ENCODE results near the gene SULT2B1.

The SULT2B1 gene

DNA sequence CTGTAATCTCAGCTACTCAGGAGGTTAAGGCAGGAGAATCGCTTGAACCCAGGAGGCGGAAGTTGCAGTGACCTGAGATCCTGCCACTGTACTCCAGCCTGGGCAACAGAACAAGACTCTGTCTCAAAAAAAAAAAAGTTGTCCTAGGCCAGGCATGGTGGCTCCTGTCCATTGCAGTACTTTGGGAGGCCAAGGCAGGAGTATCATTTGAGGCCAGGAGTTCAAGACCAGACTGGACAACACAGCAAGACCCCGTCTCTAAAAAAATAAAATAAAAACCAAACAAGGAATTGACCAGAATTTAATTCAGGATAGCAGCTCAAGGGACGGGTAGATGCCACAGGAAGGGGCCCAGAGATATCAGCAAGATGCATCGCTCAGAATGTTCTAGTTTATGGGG lies 4.9 kb downstream of the SULT2B1 start:
- in situ Hi-C loops (cut with MboI; ENCODE audit: low sequenced_read_pairs, unreplicated experiment) = no loop called here
- TF ChIP-seq, protein P1, sequence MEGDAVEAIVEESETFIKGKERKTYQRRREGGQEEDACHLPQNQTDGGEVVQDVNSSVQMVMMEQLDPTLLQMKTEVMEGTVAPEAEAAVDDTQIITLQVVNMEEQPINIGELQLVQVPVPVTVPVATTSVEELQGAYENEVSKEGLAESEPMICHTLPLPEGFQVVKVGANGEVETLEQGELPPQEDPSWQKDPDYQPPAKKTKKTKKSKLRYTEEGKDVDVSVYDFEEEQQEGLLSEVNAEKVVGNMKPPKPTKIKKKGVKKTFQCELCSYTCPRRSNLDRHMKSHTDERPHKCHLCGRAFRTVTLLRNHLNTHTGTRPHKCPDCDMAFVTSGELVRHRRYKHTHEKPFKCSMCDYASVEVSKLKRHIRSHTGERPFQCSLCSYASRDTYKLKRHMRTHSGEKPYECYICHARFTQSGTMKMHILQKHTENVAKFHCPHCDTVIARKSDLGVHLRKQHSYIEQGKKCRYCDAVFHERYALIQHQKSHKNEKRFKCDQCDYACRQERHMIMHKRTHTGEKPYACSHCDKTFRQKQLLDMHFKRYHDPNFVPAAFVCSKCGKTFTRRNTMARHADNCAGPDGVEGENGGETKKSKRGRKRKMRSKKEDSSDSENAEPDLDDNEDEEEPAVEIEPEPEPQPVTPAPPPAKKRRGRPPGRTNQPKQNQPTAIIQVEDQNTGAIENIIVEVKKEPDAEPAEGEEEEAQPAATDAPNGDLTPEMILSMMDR (IDR thresholded peaks at IDR 0.05; ENCODE audit: borderline replicate concordance, control extremely low read depth, extremely low read depth, insufficient read depth, missing control alignments) = no peak
- DNase-seq (ENCODE audit: low spot score) = no peak

DNA sequence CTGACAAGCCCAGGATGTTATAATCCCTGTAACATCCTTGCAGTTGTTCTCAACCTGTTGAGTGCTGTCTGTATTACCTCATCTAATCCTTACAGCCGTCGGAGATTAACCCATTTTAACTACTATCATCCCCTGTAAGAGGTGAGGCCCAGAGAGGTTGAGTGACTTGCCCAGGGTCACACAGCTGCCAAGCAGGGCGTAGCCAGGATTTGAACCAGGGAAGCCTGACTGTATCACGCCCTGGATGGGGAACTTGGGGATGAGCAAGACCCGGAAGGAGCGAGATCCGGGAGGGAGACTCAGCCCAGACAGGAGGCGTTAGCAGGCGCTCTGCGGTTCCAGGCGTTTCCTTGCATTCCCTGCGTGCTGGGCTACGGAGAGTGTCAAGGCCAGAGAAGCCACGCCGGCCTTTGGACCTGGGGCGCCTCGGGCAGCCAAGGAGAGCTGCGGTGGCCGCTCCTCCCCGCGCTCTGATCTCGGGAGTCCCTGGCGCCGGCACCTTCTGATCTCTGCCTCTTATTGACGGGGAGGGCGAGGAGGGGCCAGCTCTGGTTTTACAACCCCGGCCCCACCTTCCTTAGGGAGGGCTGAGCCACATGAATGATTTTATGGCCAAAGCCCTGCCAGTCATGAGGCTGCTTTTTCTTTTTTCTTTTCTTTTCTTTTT lies 6.2 kb downstream of the SULT2B1 start:
- no peak for DNase-seq (ENCODE audit: low spot score)
- TF ChIP-seq, protein P1 (IDR thresholded peaks at IDR 0.05; ENCODE audit: borderline replicate concordance, control extremely low read depth, extremely low read depth, insufficient read depth, missing control alignments) = no peak
- in situ Hi-C loops (cut with MboI; ENCODE audit: low sequenced_read_pairs, unreplicated experiment) = no loop called here

- in situ Hi-C loops (cut with MboI; ENCODE audit: low sequenced_read_pairs, unreplicated experiment) = no loop called here
- TF ChIP-seq, protein P1 (IDR thresholded peaks at IDR 0.05; ENCODE audit: borderline replicate concordance, control extremely low read depth, extremely low read depth, insufficient read depth, missing control alignments) = no peak
- DNase-seq (ENCODE audit: low spot score) = no peak
Observed at GRCh38 chr19:48560095-48560530, 8.1 kb downstream of the SULT2B1 start.

- TF ChIP-seq, protein P1 (IDR thresholded peaks at IDR 0.05; ENCODE audit: borderline replicate concordance, control extremely low read depth, extremely low read depth, insufficient read depth, missing control alignments) = no peak
- in situ Hi-C loops (cut with MboI; ENCODE audit: low sequenced_read_pairs, unreplicated experiment) = no loop called here
- no peak for DNase-seq (ENCODE audit: low spot score)
Observed at GRCh38 chr19:48561412-48561811, 9.4 kb downstream of the SULT2B1 start.

GRCh38 chr19:48565090-48565489 lies 13.1 kb downstream of the SULT2B1 start:
- in situ Hi-C loops (cut with MboI; ENCODE audit: low sequenced_read_pairs, unreplicated experiment) = no loop called here
- no peak for DNase-seq (ENCODE audit: low spot score)
- TF ChIP-seq, protein P1 (IDR thresholded peaks at IDR 0.05; ENCODE audit: borderline replicate concordance, control extremely low read depth, extremely low read depth, insufficient read depth, missing control alignments) = no peak

- DNase-seq (ENCODE audit: low spot score) = no peak
- in situ Hi-C loops (cut with MboI; ENCODE audit: low sequenced_read_pairs, unreplicated experiment) = no loop called here
- TF ChIP-seq, protein P1 (IDR thresholded peaks at IDR 0.05; ENCODE audit: borderline replicate concordance, control extremely low read depth, extremely low read depth, insufficient read depth, missing control alignments) = no peak
Observed at GRCh38 chr19:48568345-48568886, 16.4 kb downstream of the SULT2B1 start.
